IMR-90 (cell line): ENCODE data around the gene EPS15. TPM values are rescaled to one million over a fixed set of nuclear protein-coding genes. Genes with fewer than 3 reads are reported as not detected.

ENCODE experiments used
- ATAC-seq: fragments of 200-7000 bp; cut with Tn5 transposase; 2 replicates; pipeline ENCODE4 v1.9.1; 2020; ENCODE audit warnings: low read depth, mild to moderate bottlenecking, moderate library complexity
- BruUV-seq: library from RNA; stranded (reverse); fragments of 400-500 nt; replicated peaks from 2 replicates; lab custom pipeline; 2021; lab: Mats Ljungman, UMichigan
- CTCF ChIA-PET: fragments of 300-600 bp; formaldehyde crosslinking; extraction: SDS; loops from one replicate; lab custom pipeline; 2021; ENCODE audit warnings: antibody characterized with exemption; lab: Yijun Ruan, JAX
- POLR2A ChIA-PET: fragments of 300-600 bp; sonication (Branson Sonifier 250); formaldehyde crosslinking; loops from one replicate; lab custom pipeline; 2022; ENCODE audit warnings: antibody characterized with exemption; ENCODE audit not compliant: unreplicated experiment; lab: Charles Lee
- DNase-seq: peaks from one replicate; pipeline ENCODE4 v3.0.0; 2013
- H2AFZ ChIP-seq: replicated peaks from 2 replicates; pipeline ENCODE3; 2013; ENCODE audit warnings: low read length, mild to moderate bottlenecking; ENCODE audit not compliant: poor library complexity
- H2AK5ac ChIP-seq: 2 replicates; pipeline ENCODE4 v1.6.1; 2013; ENCODE audit warnings: low read depth, low read length, inconsistent platforms
- H2AK9ac ChIP-seq: replicated peaks from 2 replicates; pipeline ENCODE3; 2013; ENCODE audit warnings: mild to moderate bottlenecking, low read depth, low read length, moderate library complexity; ENCODE audit not compliant: poor library complexity
- H2BK120ac ChIP-seq: 2 replicates; pipeline ENCODE4 v1.6.1; 2013; ENCODE audit warnings: low read depth, low read length, inconsistent platforms
- H2BK15ac ChIP-seq: 3 replicates; pipeline ENCODE4 v1.6.1; 2013; ENCODE audit warnings: low read depth, low read length, inconsistent platforms
- H2BK20ac ChIP-seq: 2 replicates; pipeline ENCODE4 v1.6.1; 2013; ENCODE audit warnings: low read depth, mild to moderate bottlenecking, inconsistent platforms, low read length, moderate library complexity
- H2BK5ac ChIP-seq: 2 replicates; pipeline ENCODE4 v1.6.1; 2013; ENCODE audit warnings: mild to moderate bottlenecking, low read depth, low read length, inconsistent platforms; ENCODE audit not compliant: poor library complexity, severe bottlenecking
- H3K14ac ChIP-seq: replicated peaks from 2 replicates; pipeline ENCODE4 v1.6.1; 2013; ENCODE audit warnings: low read depth, low read length, inconsistent platforms
- H3K18ac ChIP-seq: 2 replicates; pipeline ENCODE4 v1.6.1; 2013; ENCODE audit warnings: low read depth, low read length, control low read depth
- H3K23ac ChIP-seq: 2 replicates; pipeline ENCODE4 v1.6.1; 2013; ENCODE audit warnings: low read depth, low read length, inconsistent platforms
- H3K27ac ChIP-seq: 2 replicates; pipeline ENCODE4 v1.5.1; 2013; ENCODE audit warnings: mild to moderate bottlenecking, control low read depth, low read length; ENCODE audit not compliant: insufficient read depth
- H3K27me3 ChIP-seq: 2 replicates; pipeline ENCODE4 v1.6.1; 2013; ENCODE audit warnings: low read length; ENCODE audit not compliant: control insufficient read depth, insufficient read depth
- H3K36me3 ChIP-seq: 2 replicates; pipeline ENCODE4 v1.6.1; 2013; ENCODE audit warnings: low read length, mixed read lengths; ENCODE audit not compliant: control insufficient read depth, insufficient read depth
- H3K4ac ChIP-seq: 2 replicates; pipeline ENCODE4 v1.6.1; 2013; ENCODE audit warnings: low read depth, low read length, inconsistent platforms
- H3K4me1 ChIP-seq: 2 replicates; pipeline ENCODE4 v1.6.1; 2013; ENCODE audit warnings: low read length, mixed read lengths; ENCODE audit not compliant: control insufficient read depth, insufficient read depth
- H3K4me2 ChIP-seq: 2 replicates; pipeline ENCODE4 v1.6.1; 2013; ENCODE audit warnings: low read depth, mild to moderate bottlenecking, control low read depth, low read length, moderate library complexity
- H3K4me3 ChIP-seq: 2 replicates; pipeline ENCODE4 v1.5.1; 2013; ENCODE audit warnings: low read depth, mild to moderate bottlenecking, control low read depth, low read length, moderate library complexity; ENCODE audit not compliant: insufficient read depth
- H3K56ac ChIP-seq: 2 replicates; pipeline ENCODE4 v1.6.1; 2013; ENCODE audit warnings: low read length, inconsistent platforms; ENCODE audit not compliant: insufficient read depth; ENCODE audit errors: extremely low read depth
- H3K79me1 ChIP-seq, 2 experiments: 2 replicates each; pipeline ENCODE4 v1.6.1; 2013; ENCODE audit warnings: low read length in 2 of 2, inconsistent platforms in 1 of 2, low read depth in 1 of 2
- H3K9ac ChIP-seq: 2 replicates; pipeline ENCODE4 v1.6.1; 2013; ENCODE audit warnings: low read depth, low read length, control low read depth
- H3K9me1 ChIP-seq: 2 replicates; pipeline ENCODE4 v1.6.1; 2013; ENCODE audit warnings: low read length, inconsistent platforms; ENCODE audit not compliant: insufficient read depth
- H3K9me3 ChIP-seq: 2 replicates; pipeline ENCODE4 v1.6.1; 2013; ENCODE audit warnings: low read length; ENCODE audit not compliant: control insufficient read depth, insufficient read depth
- H4K20me1 ChIP-seq: 2 replicates; pipeline ENCODE4 v1.6.1; 2013; ENCODE audit warnings: low read length, inconsistent platforms; ENCODE audit not compliant: insufficient read depth
- H4K5ac ChIP-seq: 2 replicates; pipeline ENCODE4 v1.6.1; 2013; ENCODE audit warnings: mild to moderate bottlenecking, low read depth, low read length, control low read depth
- H4K8ac ChIP-seq, 2 experiments: 2 replicates each; pipeline ENCODE4 v1.6.1; 2013; ENCODE audit warnings: low read depth in 2 of 2, low read length in 2 of 2, control low read depth in 1 of 2, inconsistent platforms in 1 of 2
- H4K91ac ChIP-seq: 2 replicates; pipeline ENCODE4 v1.6.1; 2013; ENCODE audit warnings: low read depth, low read length, inconsistent platforms; ENCODE audit not compliant: insufficient read depth
- BHLHE40 ChIP-seq: fragments of 150-350 bp; IDR thresholded peaks from 2 replicates; pipeline ENCODE4 v1.6.1; 2016; ENCODE audit warnings: mild to moderate bottlenecking, low read depth, low read length
- CEBPB ChIP-seq: IDR thresholded peaks from 2 replicates; pipeline ENCODE4 v1.6.1; 2012; ENCODE audit warnings: low read depth, low read length, improper control_type of control experiment
- CHD1 ChIP-seq: IDR thresholded peaks from 2 replicates; pipeline ENCODE4 v1.6.1; 2012; ENCODE audit warnings: low read depth, low read length, improper control_type of control experiment
- ELK1 ChIP-seq: fragments of 150-350 bp; IDR thresholded peaks from 2 replicates; pipeline ENCODE4 v1.6.1; 2016; ENCODE audit warnings: low read depth, mild to moderate bottlenecking, low read length, moderate library complexity, borderline replicate concordance
- MAFK ChIP-seq: IDR thresholded peaks from 2 replicates; pipeline ENCODE4 v1.6.1; 2012; ENCODE audit warnings: low read depth, low read length, improper control_type of control experiment
- MAZ ChIP-seq: IDR thresholded peaks from 2 replicates; pipeline ENCODE4 v1.6.1; 2012; ENCODE audit warnings: low read depth, mild to moderate bottlenecking, low read length, improper control_type of control experiment, moderate library complexity, borderline replicate concordance
- NFE2L2 ChIP-seq: fragments of 150-350 bp; IDR thresholded peaks from 2 replicates; pipeline ENCODE4 v1.6.1; 2016; ENCODE audit warnings: low read depth, mild to moderate bottlenecking, low read length
- RAD21 ChIP-seq: IDR thresholded peaks from 2 replicates; pipeline ENCODE4 v1.6.1; 2012; ENCODE audit warnings: low read length, improper control_type of control experiment
- RFX5 ChIP-seq: IDR thresholded peaks from 2 replicates; pipeline ENCODE4 v1.8.0; 2012; ENCODE audit warnings: low read depth, mild to moderate bottlenecking, low read length, moderate library complexity
- SMC3 ChIP-seq: fragments of 150-350 bp; IDR thresholded peaks from 2 replicates; pipeline ENCODE4 v1.6.1; 2016; ENCODE audit warnings: low read depth, mild to moderate bottlenecking, antibody characterized with exemption, low read length, moderate library complexity
- WGBS, 2 experiments: methylation state at CpG; one replicate each; pipeline versions ENCODE4 v1.1.5 to v1.1.7; 2013; ENCODE audit warnings: missing lambda C conversion rate in 2 of 2; ENCODE audit not compliant: insufficient read length in 1 of 2; ENCODE audit errors: extremely low coverage in 2 of 2; 5-methylcytosine and 5-hydroxymethylcytosine counted together
- dilution Hi-C: fragments of 300-500 bp; cut with HindIII; formaldehyde crosslinking; loops from one replicate; pipeline ENCODE4 v1.14.3; 2018; ENCODE audit warnings: low sequenced_read_pairs; ENCODE audit not compliant: unreplicated experiment
- in situ Hi-C: fragments of 300-500 bp; cut with MboI; formaldehyde crosslinking; loops from 3 replicates; pipeline ENCODE4 v1.14.3; 2019; ENCODE audit warnings: low sequenced_read_pairs, inconsistent platforms, mixed read lengths
- intact Hi-C: fragments of 100-400 bp; cut with micrococcal nuclease; formaldehyde crosslinking; loops from 2 replicates; pipeline ENCODE4 v1.10.0; 2022
- polyA plus RNA-seq, 3 experiments: library from polyadenylated mRNA; depleted of rRNA; stranded (reverse); fragments of >200 nt; gene quantifications; 2 replicates each; pipeline ENCODE4 v1.2.3, GENCODE V29; 2012; ENCODE audit warnings: low replicate concordance in 1 of 3
- total RNA-seq: library from RNA; depleted of rRNA; stranded (reverse); fragments of >200 nt; gene quantifications from 2 replicates; pipeline ENCODE4 v1.2.3, GENCODE V29; 2012
- TF ChIP-seq, protein P1 (sequence below): conservative IDR thresholded peaks from 2 replicates; pipeline ENCODE4 v1.5.1; 2012; ENCODE audit warnings: mild to moderate bottlenecking, low read depth, low read length, improper control_type of control experiment
- TF ChIP-seq, protein P2 (sequence below): fragments of 150-350 bp; IDR thresholded peaks from 2 replicates; pipeline ENCODE4 v1.6.1; 2017; ENCODE audit warnings: mild to moderate bottlenecking, antibody characterized with exemption, low read length, low read depth

The EPS15 gene
- total and polyA plus RNA-seq, 2 of the 4 experiments (the other 2 are of a cell fraction) = 17.6 to 38.0 TPM

DNA sequence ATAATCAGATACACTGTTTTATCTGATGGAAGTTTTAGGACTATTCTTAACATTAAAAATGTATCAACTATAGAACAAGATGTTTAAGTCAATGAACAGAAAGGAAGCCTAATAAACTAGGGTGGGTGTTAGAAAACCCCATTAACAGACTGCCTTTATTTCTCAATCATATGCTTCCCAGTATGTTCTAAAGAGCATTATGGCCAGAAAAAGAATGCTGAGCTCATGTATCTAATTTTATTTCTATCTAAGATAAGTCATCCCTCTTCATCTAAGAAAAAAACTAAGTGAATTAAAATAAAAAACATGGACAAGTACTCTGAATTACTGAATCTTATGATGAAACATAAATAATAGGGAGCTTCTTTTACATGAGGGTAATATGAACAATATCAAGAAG, 102.2 kb downstream of the EPS15 start (continued):
- TF ChIP-seq ELK1 = no peak

GRCh38 chr1:51415963-51416362, 103.1 kb downstream of the EPS15 start:
- POLR2A ChIA-PET = no interaction called here
- whole genome bisulfite sequencing, 2 experiments = 60% methylated on average over 1 of the region's 2 CpGs; no CpG with 5 or more reads in 1 of the 2 experiments
- no peak for TF ChIP-seq CHD1
- TF ChIP-seq, protein P1, sequence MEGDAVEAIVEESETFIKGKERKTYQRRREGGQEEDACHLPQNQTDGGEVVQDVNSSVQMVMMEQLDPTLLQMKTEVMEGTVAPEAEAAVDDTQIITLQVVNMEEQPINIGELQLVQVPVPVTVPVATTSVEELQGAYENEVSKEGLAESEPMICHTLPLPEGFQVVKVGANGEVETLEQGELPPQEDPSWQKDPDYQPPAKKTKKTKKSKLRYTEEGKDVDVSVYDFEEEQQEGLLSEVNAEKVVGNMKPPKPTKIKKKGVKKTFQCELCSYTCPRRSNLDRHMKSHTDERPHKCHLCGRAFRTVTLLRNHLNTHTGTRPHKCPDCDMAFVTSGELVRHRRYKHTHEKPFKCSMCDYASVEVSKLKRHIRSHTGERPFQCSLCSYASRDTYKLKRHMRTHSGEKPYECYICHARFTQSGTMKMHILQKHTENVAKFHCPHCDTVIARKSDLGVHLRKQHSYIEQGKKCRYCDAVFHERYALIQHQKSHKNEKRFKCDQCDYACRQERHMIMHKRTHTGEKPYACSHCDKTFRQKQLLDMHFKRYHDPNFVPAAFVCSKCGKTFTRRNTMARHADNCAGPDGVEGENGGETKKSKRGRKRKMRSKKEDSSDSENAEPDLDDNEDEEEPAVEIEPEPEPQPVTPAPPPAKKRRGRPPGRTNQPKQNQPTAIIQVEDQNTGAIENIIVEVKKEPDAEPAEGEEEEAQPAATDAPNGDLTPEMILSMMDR = no peak
- TF ChIP-seq, protein P2, sequence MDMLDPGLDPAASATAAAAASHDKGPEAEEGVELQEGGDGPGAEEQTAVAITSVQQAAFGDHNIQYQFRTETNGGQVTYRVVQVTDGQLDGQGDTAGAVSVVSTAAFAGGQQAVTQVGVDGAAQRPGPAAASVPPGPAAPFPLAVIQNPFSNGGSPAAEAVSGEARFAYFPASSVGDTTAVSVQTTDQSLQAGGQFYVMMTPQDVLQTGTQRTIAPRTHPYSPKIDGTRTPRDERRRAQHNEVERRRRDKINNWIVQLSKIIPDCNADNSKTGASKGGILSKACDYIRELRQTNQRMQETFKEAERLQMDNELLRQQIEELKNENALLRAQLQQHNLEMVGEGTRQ = no peak
- no peak for TF ChIP-seq NFE2L2
- TF ChIP-seq MAZ = no peak
- no peak for TF ChIP-seq ELK1
- TF ChIP-seq CEBPB = no peak
- TF ChIP-seq BHLHE40 = no peak
- no peak for TF ChIP-seq RAD21
- TF ChIP-seq SMC3 = no peak
- TF ChIP-seq RFX5 = no peak
- TF ChIP-seq MAFK = no peak

More at GRCh38 chr1:51415963-51416362, 103.1 kb downstream of the EPS15 start:
- H2BK5ac ChIP-seq = no peak overlapping the region
- H4K5ac ChIP-seq = no peak overlapping the region
- no peak overlapping the region for H3K27ac ChIP-seq
- H3K36me3 ChIP-seq = no peaks in the 10 kb centered on the region
- H3K9me3 ChIP-seq = no peaks in the 10 kb centered on the region
- dilution Hi-C loops (no loop called here), in situ Hi-C loops (no loop called here), intact Hi-C loops (no loop called here)
- peak overlapping the region; percentile 45; the same call in 1 of the 2 replicates for H3K23ac ChIP-seq
- H4K8ac ChIP-seq = no peak overlapping the region
- H3K4me3 ChIP-seq = no peak overlapping the region
- no peak overlapping the region for H2BK120ac ChIP-seq
- H2BK15ac ChIP-seq = no peak overlapping the region
- H3K4me2 ChIP-seq = no peak overlapping the region
- no peaks in the 10 kb centered on the region for H4K20me1 ChIP-seq
- no peak overlapping the region for H3K9ac ChIP-seq
- peaks cover 4% of the 10 kb centered on the region; the same call in 1 of the 2 replicates for H3K9me1 ChIP-seq
- ATAC-seq (no peak), DNase-seq (no peak)
- no peak overlapping the region for H3K14ac ChIP-seq
- peaks cover 7% of the 10 kb centered on the region for H3K4me1 ChIP-seq
- no peak overlapping the region for H3K4ac ChIP-seq
- no peak overlapping the region for H3K18ac ChIP-seq
- no peak overlapping the region for H4K91ac ChIP-seq
- H2AK5ac ChIP-seq = no peak overlapping the region
- no peak overlapping the region for H2AK9ac ChIP-seq
- H3K27me3 ChIP-seq = no peaks in the 10 kb centered on the region
- CTCF ChIA-PET = no interaction called here
- peaks cover 7 to 27% of the 10 kb centered on the region in 2 experiments; a peak in 3 of 4 replicates for H3K79me1 ChIP-seq
- no peak overlapping the region for H3K56ac ChIP-seq
- no TSS peak for BruUV-seq
- peak overlapping the region; percentile 39 for H2AFZ ChIP-seq
- H2BK20ac ChIP-seq = no peak overlapping the region
